Measurements from ENCODE around the gene USP21. TPM values are rescaled to one million over a fixed set of nuclear protein-coding genes. Genes with fewer than 3 reads are reported as not detected.
A peak's percentile ranks its signal among the peaks of the same experiment; 100 is the strongest.

Gene USP21
- total and polyA plus RNA-seq, 7 experiments from 2014 or later: 15.2 to 66.0 (median 38.0) TPM

DNA sequence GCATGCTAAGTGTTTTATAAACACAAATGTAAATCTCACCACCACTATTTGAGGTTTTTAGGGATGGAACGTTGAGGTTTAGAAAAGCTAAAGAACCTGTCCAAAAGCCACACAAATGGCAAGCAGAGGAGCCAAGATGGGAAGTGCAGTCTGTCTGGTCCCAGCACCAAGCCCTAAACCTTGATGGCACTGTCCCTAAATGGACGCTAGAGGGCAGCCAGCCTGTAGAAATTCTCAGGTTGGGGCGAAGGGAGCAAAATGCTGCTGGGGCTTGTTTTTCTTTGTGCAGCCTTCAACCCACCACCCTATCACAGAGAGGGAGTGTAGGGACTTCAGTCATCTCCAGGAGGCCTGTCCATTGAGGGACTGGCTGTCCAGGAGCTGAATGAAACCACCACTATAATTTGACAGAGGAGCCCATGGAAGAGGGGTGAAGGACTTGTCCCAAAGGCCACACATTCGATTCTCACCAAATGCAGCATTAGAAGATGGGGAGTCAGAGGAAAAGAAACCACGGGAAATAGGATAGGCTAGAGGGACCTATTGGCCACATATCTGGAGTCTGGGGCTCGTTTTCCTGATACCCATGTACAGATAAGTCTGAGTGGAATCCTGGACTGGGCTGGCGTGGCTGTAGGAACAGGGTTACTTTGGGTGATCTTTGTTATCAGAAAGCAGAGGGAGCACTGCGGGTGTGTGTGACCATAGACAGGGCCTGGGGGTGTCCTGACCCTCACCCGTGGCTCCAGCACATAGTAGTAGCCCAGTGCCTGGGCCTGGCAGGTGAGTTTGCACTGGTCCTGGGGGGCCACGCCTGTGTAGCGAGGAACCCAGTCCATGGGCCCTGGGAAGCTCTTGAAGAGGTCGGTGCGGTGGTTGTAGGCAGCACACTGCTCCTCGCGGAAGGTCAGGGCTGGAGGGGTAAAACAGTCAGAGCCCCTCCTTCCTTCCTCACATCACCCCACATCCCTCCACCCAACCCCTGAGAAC is 33.5 kb downstream of the USP21 start:
- H3K27me3 ChIP-seq (ENCODE audit: control insufficient read depth in 2 of 2, insufficient read depth in 2 of 2, low read length in 2 of 2): no peaks in the 10 kb centered on the region
- DNase-seq: peak in 8 of 9 donors; percentile 53 to 80 (median 74)
- peaks cover 0 to 2% (median 0%) of the 10 kb centered on the region in 11 donors for H3K9me3 Mint-ChIP-seq
- ATAC-seq: peak; percentile 95
- peaks cover 34 to 53% of the 10 kb centered on the region in 2 donors for H3K4me1 ChIP-seq (ENCODE audit: control insufficient read depth in 2 of 2, insufficient read depth in 2 of 2, low read length in 2 of 2)
- ChIA-PET CTCF (interaction anchor here (0.5 to 5.3 kb wide), 17 partner anchors 9 to 189 kb away, joined by 3 to 76 read pairs (median 14); partner anchors contain the start of genes B4GALT3, NDUFS2, PPOX and SDHC), POLR2A (interaction anchor here (0.9 to 29.1 kb wide), 10 partner anchors 10 to 147 kb away, joined by 3 to 508 read pairs (median 14); partner anchors contain the start of genes ADAMTS4, APOA2, B4GALT3 and FCER1G)
- peaks cover 0 to 1% (median 0%) of the 10 kb centered on the region in 5 donors for H3K36me3 Mint-ChIP-seq
- no peak overlapping the region for H3K27ac ChIP-seq (ENCODE audit: low read depth, low read length)
- H3K4me3 ChIP-seq (ENCODE audit: low read length): no peak overlapping the region
- intact Hi-C loops (cut with micrococcal nuclease): loop anchor here (1.0 to 2.0 kb wide), 8 partner anchors 10 to 190 kb away; partner anchors contain the start of genes NDUFS2 (in 2 of the 2) and B4GALT3 (in 1 of the 2)
- H3K4me3 Mint-ChIP-seq: peak overlapping the region in 5 of 10 donors; percentile 18 to 50 (median 29)
- H3K9me3 ChIP-seq (ENCODE audit: control insufficient read depth in 2 of 3, low read length in 3 of 3): no peaks in the 10 kb centered on the region
- H3K4me1 Mint-ChIP-seq: peaks cover 30 to 68% (median 42%) of the 10 kb centered on the region in 7 donors
- peak overlapping the region; percentile 51 to 93 (median 85) for H3K27ac Mint-ChIP-seq
- no peaks in the 10 kb centered on the region for H3K36me3 ChIP-seq (ENCODE audit: control insufficient read depth in 2 of 3, insufficient read depth in 3 of 3, low read length in 3 of 3)
- no peaks in the 10 kb centered on the region for H3K27me3 Mint-ChIP-seq

DNA sequence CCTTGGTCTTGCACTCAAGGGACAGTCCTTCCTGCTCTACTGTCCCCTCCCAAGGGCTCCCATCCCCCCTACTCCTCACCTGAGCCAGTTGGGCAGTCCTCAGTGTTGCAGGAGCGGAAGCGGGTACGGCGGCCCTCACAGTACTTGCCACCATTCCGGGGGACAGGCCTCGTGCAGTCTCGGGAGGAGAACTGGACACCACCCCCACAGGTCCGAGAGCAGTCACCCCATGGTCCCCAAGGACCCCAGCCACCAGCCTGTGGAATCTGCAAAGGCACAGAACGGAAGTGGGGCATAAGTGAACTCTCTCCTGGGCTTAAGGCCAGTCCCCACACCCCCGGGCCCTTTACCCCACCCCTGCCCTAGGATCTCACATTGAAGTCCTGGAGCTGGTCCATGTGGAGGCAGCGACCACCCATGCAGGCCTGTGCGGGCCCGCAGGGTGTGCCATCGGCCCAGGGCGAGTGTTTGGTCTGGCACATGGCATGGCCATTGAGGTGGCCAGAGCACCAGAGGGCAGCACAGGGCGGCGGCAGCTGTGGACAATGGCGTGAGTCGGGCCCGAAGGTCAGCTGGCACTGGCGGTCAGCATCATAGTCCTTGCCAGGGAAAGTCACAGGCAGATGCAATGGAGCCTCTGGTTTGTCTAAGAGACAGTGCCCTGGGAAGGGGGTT is 34.4 kb downstream of the USP21 start:
- Mint-ChIP-seq H3K9me3 (peaks cover 0 to 2% (median 0%) of the 10 kb centered on the region in 11 donors), H3K27ac (peak overlapping the region in 2 of 9 donors; percentile 9 to 78), H3K4me1 (peaks cover 29 to 62% (median 35%) of the 10 kb centered on the region in 7 donors), H3K36me3 (no peaks in the 10 kb centered on the region), H3K4me3 (no peak overlapping the region), H3K27me3 (no peaks in the 10 kb centered on the region)
- no peak for ATAC-seq
- Histone ChIP-seq H3K9me3 (ENCODE audit: control insufficient read depth in 2 of 3, low read length in 3 of 3) (no peaks in the 10 kb centered on the region), H3K27me3 (ENCODE audit: control insufficient read depth in 2 of 2, insufficient read depth in 2 of 2, low read length in 2 of 2) (no peaks in the 10 kb centered on the region), H3K4me1 (ENCODE audit: control insufficient read depth in 2 of 2, insufficient read depth in 2 of 2, low read length in 2 of 2) (peaks cover 26 to 44% of the 10 kb centered on the region in 2 donors), H3K27ac (ENCODE audit: low read depth, low read length) (no peak overlapping the region), H3K4me3 (ENCODE audit: low read length) (no peak overlapping the region), H3K36me3 (ENCODE audit: control insufficient read depth in 2 of 3, insufficient read depth in 3 of 3, low read length in 3 of 3) (no peaks in the 10 kb centered on the region)
- intact Hi-C loops (cut with micrococcal nuclease): loop anchor here in 1 of 2 donors (2.0 kb wide), 1 partner anchor 17 kb away; the partner anchor contains the start of gene B4GALT3
- no peak for DNase-seq
- ChIA-PET POLR2A (interaction anchor here (0.7 to 29.1 kb wide), 8 partner anchors 8 to 40 kb away, joined by 3 to 508 read pairs (median 20); partner anchors contain the start of genes ADAMTS4, APOA2, FCER1G and NDUFS2), CTCF (interaction anchor here (1.0 to 5.3 kb wide), 6 partner anchors 8 to 32 kb away, joined by 3 to 76 read pairs (median 30); partner anchors contain the start of genes NDUFS2, PPOX and TOMM40L)

DNA sequence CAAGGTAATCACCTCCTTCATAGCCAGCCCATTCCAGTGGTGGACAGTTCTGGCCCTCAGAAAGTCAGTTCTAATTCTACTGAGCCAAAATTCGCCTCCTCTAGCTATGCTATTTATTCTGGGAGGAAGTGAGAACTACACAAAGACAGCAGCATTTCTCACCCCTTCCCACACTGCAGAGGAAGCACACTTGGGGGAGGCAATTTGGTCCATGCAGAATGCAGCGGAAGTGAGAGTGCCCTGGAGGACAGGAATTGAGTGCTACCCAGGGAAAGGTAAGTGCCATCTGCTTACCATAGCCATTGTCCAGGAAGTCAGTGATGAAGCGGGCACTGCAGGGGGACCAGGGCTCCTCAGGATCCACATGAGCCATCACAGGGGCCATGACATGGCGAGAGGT is 35.9 kb downstream of the USP21 start:
- Mint-ChIP-seq H3K27ac (peak overlapping the region; percentile 6 to 91 (median 81)), H3K4me3 (peak overlapping the region in 3 of 10 donors; percentile 3 to 49 (median 36)), H3K4me1 (peaks cover 31 to 67% (median 40%) of the 10 kb centered on the region in 7 donors), H3K27me3 (no peaks in the 10 kb centered on the region), H3K9me3 (peaks cover 0 to 2% (median 0%) of the 10 kb centered on the region in 11 donors), H3K36me3 (no peaks in the 10 kb centered on the region)
- no peak for DNase-seq
- intact Hi-C loops (cut with micrococcal nuclease): no loop called here
- Histone ChIP-seq H3K27me3 (ENCODE audit: control insufficient read depth in 2 of 2, insufficient read depth in 2 of 2, low read length in 2 of 2) (no peaks in the 10 kb centered on the region), H3K27ac (ENCODE audit: low read depth, low read length) (no peak overlapping the region), H3K4me3 (ENCODE audit: low read length) (no peak overlapping the region), H3K9me3 (ENCODE audit: control insufficient read depth in 2 of 3, low read length in 3 of 3) (no peaks in the 10 kb centered on the region), H3K4me1 (ENCODE audit: control insufficient read depth in 2 of 2, insufficient read depth in 2 of 2, low read length in 2 of 2) (peaks cover 32 to 38% of the 10 kb centered on the region in 2 donors), H3K36me3 (ENCODE audit: control insufficient read depth in 2 of 3, insufficient read depth in 3 of 3, low read length in 3 of 3) (no peaks in the 10 kb centered on the region)
- ChIA-PET POLR2A (interaction anchor here (1.2 to 29.1 kb wide), 5 partner anchors 8 to 31 kb away, joined by 3 to 508 read pairs (median 93); partner anchors contain the start of genes ADAMTS4, APOA2, FCER1G and NDUFS2), CTCF (interaction anchor here (0.6 to 5.3 kb wide), 5 partner anchors 8 to 112 kb away, joined by 3 to 76 read pairs (median 3); partner anchors contain the start of gene TOMM40L)
- ATAC-seq: peak; percentile 37

DNA sequence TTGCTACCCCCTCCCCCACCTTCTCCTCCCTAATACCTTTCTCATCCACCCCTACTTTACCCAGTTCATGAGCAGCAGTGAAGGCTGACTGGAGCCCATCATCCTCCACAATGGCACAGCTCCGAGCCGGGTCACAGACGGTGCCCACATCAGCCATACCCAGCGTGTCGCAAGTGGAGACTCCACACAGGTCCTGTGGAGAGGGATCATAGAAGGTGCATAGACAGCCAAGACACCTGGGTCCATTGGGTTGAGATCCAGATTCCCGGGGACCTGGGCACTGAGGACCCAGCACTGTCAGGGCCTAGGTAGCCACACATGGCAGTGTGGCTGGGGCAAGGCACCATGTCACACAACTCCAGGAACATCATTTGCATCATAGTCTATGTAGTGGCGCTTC is 36.8 kb downstream of the USP21 start:
- Mint-ChIP-seq H3K27ac (peak overlapping the region in 3 of 9 donors; percentile 60 to 81 (median 63)), H3K4me3 (no peak overlapping the region), H3K36me3 (no peaks in the 10 kb centered on the region), H3K4me1 (peaks cover 38 to 72% (median 49%) of the 10 kb centered on the region in 7 donors), H3K9me3 (peaks cover 0 to 2% (median 0%) of the 10 kb centered on the region in 11 donors), H3K27me3 (no peaks in the 10 kb centered on the region)
- H3K4me3 ChIP-seq (ENCODE audit: low read length): no peak overlapping the region
- intact Hi-C loops (cut with micrococcal nuclease): no loop called here
- H3K9me3 ChIP-seq (ENCODE audit: control insufficient read depth in 2 of 3, low read length in 3 of 3): no peaks in the 10 kb centered on the region
- POLR2A ChIA-PET: interaction anchor here (1.1 to 29.1 kb wide), 3 partner anchors 11 to 27 kb away, joined by 5 to 508 read pairs (median 93); partner anchors contain the start of genes APOA2, FCER1G and TOMM40L
- peaks cover 42 to 47% of the 10 kb centered on the region in 2 donors for H3K4me1 ChIP-seq (ENCODE audit: control insufficient read depth in 2 of 2, insufficient read depth in 2 of 2, low read length in 2 of 2)
- no peaks in the 10 kb centered on the region for H3K36me3 ChIP-seq (ENCODE audit: control insufficient read depth in 2 of 3, insufficient read depth in 3 of 3, low read length in 3 of 3)
- H3K27me3 ChIP-seq (ENCODE audit: control insufficient read depth in 2 of 2, insufficient read depth in 2 of 2, low read length in 2 of 2): no peaks in the 10 kb centered on the region
- no peak overlapping the region for H3K27ac ChIP-seq (ENCODE audit: low read depth, low read length)
- DNase-seq (no peak), ATAC-seq (no peak)
- CTCF ChIA-PET: interaction anchor here (1.9 kb wide), 1 partner anchor 9 kb away, joined by 4 read pairs; no protein-coding TSS in a partner anchor

DNA sequence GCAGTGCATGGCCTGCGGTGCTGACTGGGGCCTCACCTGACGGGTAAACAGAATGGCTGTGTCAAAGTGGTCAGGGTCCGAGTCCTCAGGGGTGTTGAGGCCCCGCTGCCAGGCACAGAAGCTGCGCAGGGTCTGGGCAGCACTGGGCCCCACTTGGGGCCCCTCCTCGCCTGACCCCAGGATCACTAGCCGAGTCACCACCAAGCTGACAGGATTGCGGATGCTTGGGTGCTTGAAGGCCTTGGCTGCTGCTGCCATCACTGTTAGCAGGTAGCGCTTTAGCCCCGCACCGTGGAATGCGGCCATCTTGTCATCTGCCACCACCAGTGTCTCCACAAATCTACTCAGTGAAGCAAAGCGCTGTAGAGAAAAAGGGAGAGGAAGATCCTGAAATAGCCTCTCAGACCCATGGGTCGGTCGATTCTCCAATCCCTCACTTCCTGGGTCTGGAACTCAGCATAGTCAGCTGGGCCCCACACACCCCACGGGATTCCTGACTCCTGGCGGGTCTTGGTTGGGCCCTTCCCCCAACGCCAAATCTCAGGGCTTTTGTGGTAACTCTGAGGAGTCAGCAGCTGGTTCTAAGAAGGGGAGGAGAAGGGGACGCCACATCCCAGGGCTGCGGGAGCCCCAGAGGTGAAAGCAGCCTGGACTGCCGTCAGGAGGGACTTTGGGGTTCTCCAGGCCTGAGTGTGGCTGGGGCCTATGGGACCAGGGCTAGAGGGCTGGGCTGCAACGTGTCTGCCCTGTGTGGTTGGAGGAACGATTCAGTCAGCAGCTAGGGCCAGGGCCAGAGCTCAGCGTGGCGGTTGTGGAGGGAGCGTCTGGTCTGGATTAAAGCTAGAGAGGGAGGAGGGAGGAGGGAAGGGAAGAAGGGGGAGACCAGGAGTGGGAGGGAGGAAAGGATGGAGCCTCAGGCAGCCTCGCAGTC is 37.5 kb downstream of the USP21 start:
- H3K4me1 ChIP-seq (ENCODE audit: control insufficient read depth in 2 of 2, insufficient read depth in 2 of 2, low read length in 2 of 2): peaks cover 48 to 54% of the 10 kb centered on the region in 2 donors
- H3K9me3 Mint-ChIP-seq: peaks cover 0 to 2% (median 0%) of the 10 kb centered on the region in 11 donors
- H3K27me3 ChIP-seq (ENCODE audit: control insufficient read depth in 2 of 2, insufficient read depth in 2 of 2, low read length in 2 of 2): no peaks in the 10 kb centered on the region
- no peaks in the 10 kb centered on the region for H3K36me3 ChIP-seq (ENCODE audit: control insufficient read depth in 2 of 3, insufficient read depth in 3 of 3, low read length in 3 of 3)
- ATAC-seq (no peak), DNase-seq (no peak)
- no peaks in the 10 kb centered on the region for H3K36me3 Mint-ChIP-seq
- intact Hi-C loops (cut with micrococcal nuclease): no loop called here
- no peaks in the 10 kb centered on the region for H3K27me3 Mint-ChIP-seq
- ChIA-PET CTCF (interaction anchor here (1.5 to 1.9 kb wide), 2 partner anchors 8 to 11 kb away, joined by 4 to 6 read pairs; no protein-coding TSS in a partner anchor), POLR2A (interaction anchor here (0.6 to 29.1 kb wide), 6 partner anchors 9 to 26 kb away, joined by 3 to 508 read pairs (median 4); partner anchors contain the start of genes APOA2, B4GALT3, FCER1G and TOMM40L)
- peaks cover 43 to 75% (median 56%) of the 10 kb centered on the region in 7 donors for H3K4me1 Mint-ChIP-seq
- no peaks in the 10 kb centered on the region for H3K9me3 ChIP-seq (ENCODE audit: control insufficient read depth in 2 of 3, low read length in 3 of 3)
- H3K27ac ChIP-seq (ENCODE audit: low read depth, low read length): no peak overlapping the region
- no peak overlapping the region for H3K4me3 Mint-ChIP-seq
- peak overlapping the region in 1 of 9 donors; percentile 61 for H3K27ac Mint-ChIP-seq
- H3K4me3 ChIP-seq (ENCODE audit: low read length): no peak overlapping the region
